Measurements from ENCODE around the gene TMCC1. TPM values are rescaled to one million over a fixed set of nuclear protein-coding genes. Genes with fewer than 3 reads are reported as not detected.

The TMCC1 gene
- total RNA-seq, 1 donor from 2014 or later, result 25.9 TPM

GRCh38 chr3:129892857-129893580 lies 492 bp downstream of the TMCC1 start:
- ChIA-PET POLR2A (interaction anchor here (0.6 to 1.2 kb wide), 5 partner anchors 9 to 562 kb away, joined by 3 to 5 read pairs (median 4); no protein-coding TSS in a partner anchor), CTCF (no interaction called here)
- no peaks in the 10 kb centered on the region for H3K27me3 Mint-ChIP-seq
- H3K36me3 Mint-ChIP-seq (ENCODE audit: low read depth), result peaks cover 6% of the 10 kb centered on the region
- peaks cover 34% of the 10 kb centered on the region for H3K4me1 Mint-ChIP-seq
- peak; percentile 78 for DNase-seq
- H3K9me3 Mint-ChIP-seq, result no peaks in the 10 kb centered on the region
- H3K4me3 Mint-ChIP-seq, result peak overlapping the region; percentile 87
- peak overlapping the region; percentile 88 for H3K27ac Mint-ChIP-seq
- ATAC-seq (ENCODE audit: low read depth), result peak; percentile 81
- intact Hi-C loops (cut with micrococcal nuclease), result loop anchor here (1.0 to 10.0 kb wide), 10 partner anchors 109 to 1238 kb away; partner anchors contain the start of genes ACAD9, IFT122, PIK3R4 and RPN1
- no peak for TF ChIP-seq CTCF (IDR thresholded peaks at IDR 0.05)

- ATAC-seq (ENCODE audit: low read depth) (no peak), DNase-seq (no peak)
- intact Hi-C loops (cut with micrococcal nuclease), result loop anchor here (5.0 to 10.0 kb wide), 5 partner anchors 110 to 1238 kb away; partner anchors contain the start of genes ACAD9, PIK3R4 and RPN1
- H3K27me3 Mint-ChIP-seq, result no peaks in the 10 kb centered on the region
- H3K4me1 Mint-ChIP-seq, result peaks cover 37% of the 10 kb centered on the region
- H3K4me3 Mint-ChIP-seq, result peak overlapping the region; percentile 87
- ChIA-PET POLR2A (interaction anchor here (0.6 to 1.2 kb wide), 3 partner anchors 8 to 562 kb away, joined by 3 to 4 read pairs (median 3); no protein-coding TSS in a partner anchor), CTCF (interaction anchor here (1.0 kb wide), 1 partner anchor 42 kb away, joined by 3 read pairs; no protein-coding TSS in a partner anchor)
- no peak for TF ChIP-seq CTCF (IDR thresholded peaks at IDR 0.05)
- H3K36me3 Mint-ChIP-seq (ENCODE audit: low read depth), result peaks cover 6% of the 10 kb centered on the region
- H3K27ac Mint-ChIP-seq, result peak overlapping the region; percentile 88
- H3K9me3 Mint-ChIP-seq, result no peaks in the 10 kb centered on the region
These were observed 1.0 kb downstream of the TMCC1 start for GRCh38 chr3:129892486-129892856.

- Mint-ChIP-seq H3K4me3 (no peak overlapping the region), H3K9me3 (no peaks in the 10 kb centered on the region), H3K36me3 (ENCODE audit: low read depth) (peaks cover 6% of the 10 kb centered on the region), H3K4me1 (peaks cover 37% of the 10 kb centered on the region), H3K27ac (peak overlapping the region; percentile 36), H3K27me3 (no peaks in the 10 kb centered on the region)
- no peak for TF ChIP-seq CTCF (IDR thresholded peaks at IDR 0.05)
- DNase-seq (no peak), ATAC-seq (ENCODE audit: low read depth) (no peak)
- ChIA-PET CTCF (no interaction called here), POLR2A (interaction anchor here (0.7 kb wide), 1 partner anchor 1674 kb away, joined by 3 read pairs; no protein-coding TSS in a partner anchor)
- intact Hi-C loops (cut with micrococcal nuclease), result loop anchor here (5.0 to 10.0 kb wide), 5 partner anchors 111 to 1236 kb away; partner anchors contain the start of genes ACAD9, PIK3R4 and RPN1
These were observed 2.6 kb downstream of the TMCC1 start for GRCh38 chr3:129890891-129891290.

- ATAC-seq (ENCODE audit: low read depth) (no peak), DNase-seq (no peak)
- no peak for TF ChIP-seq CTCF (IDR thresholded peaks at IDR 0.05)
- H3K36me3 Mint-ChIP-seq (ENCODE audit: low read depth), result peaks cover 6% of the 10 kb centered on the region
- peaks cover 37% of the 10 kb centered on the region for H3K4me1 Mint-ChIP-seq
- H3K9me3 Mint-ChIP-seq, result no peaks in the 10 kb centered on the region
- intact Hi-C loops (cut with micrococcal nuclease), result loop anchor here (5.0 to 10.0 kb wide), 5 partner anchors 112 to 1235 kb away; partner anchors contain the start of genes ACAD9, PIK3R4 and RPN1
- POLR2A ChIA-PET, result no interaction called here
- H3K27ac Mint-ChIP-seq, result no peak overlapping the region
- no peaks in the 10 kb centered on the region for H3K27me3 Mint-ChIP-seq
- CTCF ChIA-PET, result no interaction called here
- H3K4me3 Mint-ChIP-seq, result no peak overlapping the region
These were observed 3.4 kb downstream of the TMCC1 start for GRCh38 chr3:129890125-129890524.

GRCh38 chr3:129888771-129889170 lies 4.7 kb downstream of the TMCC1 start:
- Mint-ChIP-seq H3K9me3 (no peaks in the 10 kb centered on the region), H3K27me3 (no peaks in the 10 kb centered on the region), H3K36me3 (ENCODE audit: low read depth) (peaks cover 8% of the 10 kb centered on the region), H3K4me1 (peaks cover 32% of the 10 kb centered on the region), H3K4me3 (no peak overlapping the region), H3K27ac (no peak overlapping the region)
- no peak for DNase-seq
- no peak for TF ChIP-seq CTCF (IDR thresholded peaks at IDR 0.05)
- POLR2A ChIA-PET, result no interaction called here
- no peak for ATAC-seq (ENCODE audit: low read depth)
- CTCF ChIA-PET, result no interaction called here
- intact Hi-C loops (cut with micrococcal nuclease), result no loop called here

Data from activated B cell treated with CpG ODN at 0.5 μM for 24 hours (primary cell).